Caco-2 (cell line): ENCODE results near the gene RFX4. TPM values are rescaled to one million over a fixed set of nuclear protein-coding genes. Genes with fewer than 3 reads are reported as not detected.

Experiments
- Bru-seq: library from RNA; stranded (reverse); fragments of 400-500 nt; gene quantifications from one replicate; lab custom pipeline; 2021; lab: Mats Ljungman, UMichigan
- BruChase-seq, 2 experiments: library from RNA; stranded (reverse); fragments of 400-500 nt; gene quantifications; one replicate each; lab custom pipeline; 2021; lab: Mats Ljungman, UMichigan
- BruUV-seq: library from RNA; stranded (reverse); fragments of 400-500 nt; replicated peaks from 2 replicates; lab custom pipeline; 2021; lab: Mats Ljungman, UMichigan
- CTCF ChIA-PET: fragments of 300-600 bp; sonication (Branson Sonifier 250); formaldehyde crosslinking; loops from one replicate; lab custom pipeline; 2022; ENCODE audit warnings: antibody characterized with exemption; lab: Charles Lee
- POLR2A ChIA-PET: fragments of 300-600 bp; sonication (Branson Sonifier 250); formaldehyde crosslinking; loops from one replicate; lab custom pipeline; 2022; ENCODE audit warnings: antibody characterized with exemption; lab: Charles Lee
- DNase-seq, 2 experiments: peaks; one replicate each; pipeline versions ENCODE4 v3.0.0 to v3.0.0-alpha.2; 2020 to 2022
- H3K27me3 ChIP-seq: replicated peaks from 2 replicates; pipeline ENCODE4 v1.6.0; 2011; ENCODE audit warnings: low read length; ENCODE audit not compliant: control insufficient read depth, insufficient read depth
- H3K36me3 ChIP-seq: 2 replicates; pipeline ENCODE4 v1.5.1; 2011; ENCODE audit warnings: low read length; ENCODE audit not compliant: control insufficient read depth, insufficient read depth
- H3K4me1 ChIP-seq: fragments of 250-450 bp; sonication (Bioruptor Pico); 2 replicates; pipeline ENCODE4 v1.5.1; 2020; ENCODE audit warnings: mild to moderate bottlenecking
- H3K4me3 ChIP-seq: 2 replicates; pipeline ENCODE4 v1.5.1; 2011; ENCODE audit warnings: low read depth, mild to moderate bottlenecking, control low read depth, low read length
- H3K9me3 ChIP-seq: fragments of 250-450 bp; sonication (Bioruptor Pico); 2 replicates; pipeline ENCODE4 v1.5.1; 2020; ENCODE audit warnings: mild to moderate bottlenecking, moderate library complexity
- H3K27ac Mint-ChIP-seq: one replicate; pipeline ENCODE4 v1.8.0; 2022; ENCODE audit warnings: mixed read lengths; ENCODE audit not compliant: unreplicated experiment
- H3K27me3 Mint-ChIP-seq: one replicate; pipeline ENCODE4 v1.8.0; 2022; ENCODE audit warnings: mixed read lengths; ENCODE audit not compliant: insufficient read depth, unreplicated experiment
- H3K36me3 Mint-ChIP-seq: one replicate; pipeline ENCODE4 v1.8.0; 2022; ENCODE audit warnings: mild to moderate bottlenecking, mixed read lengths; ENCODE audit not compliant: insufficient read depth, unreplicated experiment
- H3K4me1 Mint-ChIP-seq: one replicate; pipeline ENCODE4 v1.8.0; 2022; ENCODE audit warnings: low read depth, mixed read lengths; ENCODE audit not compliant: unreplicated experiment
- H3K4me3 Mint-ChIP-seq: one replicate; pipeline ENCODE4 v1.8.0; 2022; ENCODE audit warnings: mild to moderate bottlenecking, moderate library complexity, mixed read lengths; ENCODE audit not compliant: unreplicated experiment
- H3K9me3 Mint-ChIP-seq: one replicate; pipeline ENCODE4 v1.8.0; 2022; ENCODE audit warnings: mixed read lengths; ENCODE audit not compliant: unreplicated experiment
- intact Hi-C: fragments of 100-400 bp; cut with micrococcal nuclease; formaldehyde crosslinking; loops from one replicate; pipeline ENCODE4 v1.10.0; 2022; ENCODE audit not compliant: unreplicated experiment
- long read RNA-seq: library from polyadenylated mRNA; stranded (forward); transcript quantifications from one replicate; pipeline ENCODE4 v2.0.0, GENCODE V29; 2022
- total RNA-seq: library from RNA; stranded (reverse); gene quantifications from 2 replicates; pipeline ENCODE4 v1.2.3, GENCODE V29; 2022
- TF ChIP-seq, protein P1 (sequence below), 2 experiments: fragments of 200-600 bp in 1 of 2; IDR thresholded peaks; 1 replicate in 1 of 2; 2 replicates in 1 of 2; pipeline versions ENCODE4 v1.5.1 to v1.8.0; 2011 to 2022; ENCODE audit warnings: antibody characterized with exemption in 1 of 2, control low read depth in 1 of 2, inconsistent platforms in 1 of 2, low read depth in 1 of 2, low read length in 1 of 2, mild to moderate bottlenecking in 1 of 2, moderate library complexity in 1 of 2; ENCODE audit not compliant: insufficient read depth in 1 of 2, severe bottlenecking in 1 of 2, unreplicated experiment in 1 of 2

The RFX4 gene
- total RNA-seq (not detected in 2 replicates), Bru-seq, nascent RNA (percentile 1 among the genes with signal in this experiment), BruChase-seq, experiment 1, labeled RNA remaining after a 2-hour chase (percentile 2 among the genes with signal in this experiment), BruChase-seq, experiment 2, labeled RNA remaining after a 6-hour chase (percentile 1 among the genes with signal in this experiment)
- long read RNA-seq = 0 reads

- ChIA-PET POLR2A (no interaction called here), CTCF (no interaction called here)
- Histone ChIP-seq H3K27me3 (peaks cover 7% of the 10 kb centered on the region), H3K9me3 (no peaks in the 10 kb centered on the region), H3K4me1 (0 out of 2 replicates have a peak, but pooled peaks cover 4% of the 10 kb centered on the region), H3K36me3 (no peaks in the 10 kb centered on the region), H3K4me3 (peak within 1 kb of the TSS; percentile 28)
- TF ChIP-seq, protein P1, sequence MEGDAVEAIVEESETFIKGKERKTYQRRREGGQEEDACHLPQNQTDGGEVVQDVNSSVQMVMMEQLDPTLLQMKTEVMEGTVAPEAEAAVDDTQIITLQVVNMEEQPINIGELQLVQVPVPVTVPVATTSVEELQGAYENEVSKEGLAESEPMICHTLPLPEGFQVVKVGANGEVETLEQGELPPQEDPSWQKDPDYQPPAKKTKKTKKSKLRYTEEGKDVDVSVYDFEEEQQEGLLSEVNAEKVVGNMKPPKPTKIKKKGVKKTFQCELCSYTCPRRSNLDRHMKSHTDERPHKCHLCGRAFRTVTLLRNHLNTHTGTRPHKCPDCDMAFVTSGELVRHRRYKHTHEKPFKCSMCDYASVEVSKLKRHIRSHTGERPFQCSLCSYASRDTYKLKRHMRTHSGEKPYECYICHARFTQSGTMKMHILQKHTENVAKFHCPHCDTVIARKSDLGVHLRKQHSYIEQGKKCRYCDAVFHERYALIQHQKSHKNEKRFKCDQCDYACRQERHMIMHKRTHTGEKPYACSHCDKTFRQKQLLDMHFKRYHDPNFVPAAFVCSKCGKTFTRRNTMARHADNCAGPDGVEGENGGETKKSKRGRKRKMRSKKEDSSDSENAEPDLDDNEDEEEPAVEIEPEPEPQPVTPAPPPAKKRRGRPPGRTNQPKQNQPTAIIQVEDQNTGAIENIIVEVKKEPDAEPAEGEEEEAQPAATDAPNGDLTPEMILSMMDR (IDR thresholded peaks at IDR 0.05; ENCODE audit: insufficient read depth in 1 of 2, low read depth in 1 of 2, low read length in 1 of 2, severe bottlenecking in 1 of 2, unreplicated experiment in 1 of 2) = no peak
- no TSS peak for BruUV-seq
- DNase-seq = no peak
- intact Hi-C loops = no loop called here
- Mint-ChIP-seq H3K27ac (no peak within 1 kb of the TSS), H3K27me3 (peaks cover 37% of the 10 kb centered on the region), H3K9me3 (no peaks in the 10 kb centered on the region), H3K4me1 (peaks cover 17% of the 10 kb centered on the region), H3K4me3 (peak within 1 kb of the TSS; percentile 71), H3K36me3 (no peaks in the 10 kb centered on the region)
Measured at GRCh38 chr12:106582641-106583230, at the start of gene RFX4. Gene RFX4, plus strand, starts transcription at chr12:106583004. Its CDS starts 317 bp downstream, at chr12:106583321.

DNA sequence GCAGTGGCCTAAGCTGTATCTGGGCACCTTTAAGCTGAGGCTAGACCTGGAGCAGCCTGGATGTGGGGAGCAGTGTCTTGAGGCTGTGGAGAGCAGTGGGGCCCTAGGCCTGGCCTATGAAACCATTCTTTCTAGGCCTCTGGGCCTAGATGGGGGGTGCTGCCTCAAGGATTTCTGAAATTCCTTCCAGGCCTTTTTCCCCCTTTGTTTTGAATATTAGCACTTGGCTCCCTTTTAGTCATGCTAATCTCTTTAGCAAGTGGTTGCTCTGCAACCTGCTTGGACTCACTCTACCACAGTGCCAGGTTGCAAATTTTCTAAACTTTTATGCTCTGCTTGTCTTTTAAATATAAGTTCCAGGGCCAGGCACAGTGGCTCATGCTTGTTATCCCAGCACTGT, 41.6 kb upstream of the RFX4 start:
- BruUV-seq = no TSS peak
- Mint-ChIP-seq H3K36me3 (no peaks in the 10 kb centered on the region), H3K4me3 (no peak overlapping the region), H3K27me3 (no peaks in the 10 kb centered on the region), H3K4me1 (no peaks in the 10 kb centered on the region), H3K27ac (no peak overlapping the region), H3K9me3 (peaks cover 19% of the 10 kb centered on the region)
- Histone ChIP-seq H3K36me3 (no peaks in the 10 kb centered on the region), H3K4me1 (no peaks in the 10 kb centered on the region), H3K4me3 (no peak overlapping the region), H3K9me3 (no peaks in the 10 kb centered on the region), H3K27me3 (no peaks in the 10 kb centered on the region)
- intact Hi-C loops = no loop called here
- ChIA-PET CTCF (no interaction called here), POLR2A (no interaction called here)
- DNase-seq = no peak
- TF ChIP-seq, protein P1 (IDR thresholded peaks at IDR 0.05; ENCODE audit: insufficient read depth in 1 of 2, low read depth in 1 of 2, low read length in 1 of 2, severe bottlenecking in 1 of 2, unreplicated experiment in 1 of 2) = no peak

GRCh38 chr12:106551410-106551809, 31.4 kb upstream of the RFX4 start:
- Histone ChIP-seq H3K27me3 (no peaks in the 10 kb centered on the region), H3K4me1 (no peaks in the 10 kb centered on the region), H3K9me3 (0 out of 2 replicates have a peak, but pooled peaks cover 3% of the 10 kb centered on the region), H3K36me3 (no peaks in the 10 kb centered on the region), H3K4me3 (no peak overlapping the region)
- no peak overlapping the region for H3K27ac Mint-ChIP-seq
- H3K36me3 Mint-ChIP-seq = no peaks in the 10 kb centered on the region
- H3K9me3 Mint-ChIP-seq = peaks cover 19% of the 10 kb centered on the region
- ChIA-PET POLR2A (no interaction called here), CTCF (no interaction called here)
- H3K4me1 Mint-ChIP-seq = no peaks in the 10 kb centered on the region
- no TSS peak for BruUV-seq
- TF ChIP-seq, protein P1 (IDR thresholded peaks at IDR 0.05; ENCODE audit: insufficient read depth in 1 of 2, low read depth in 1 of 2, low read length in 1 of 2, severe bottlenecking in 1 of 2, unreplicated experiment in 1 of 2) = no peak
- peaks cover 10% of the 10 kb centered on the region for H3K27me3 Mint-ChIP-seq
- H3K4me3 Mint-ChIP-seq = no peak overlapping the region
- intact Hi-C loops = no loop called here
- DNase-seq = no peak
